Progenitor cell of endocrine pancreas (in vitro differentiated cells): ENCODE results near the gene CERS6. TPM values are rescaled to one million over a fixed set of nuclear protein-coding genes. Genes with fewer than 3 reads are reported as not detected.

ENCODE experiments used
- DNase-seq: peaks from one replicate; pipeline ENCODE4 v3.0.0; 2021; ENCODE audit warnings: low spot score; ENCODE audit not compliant: unreplicated experiment
- H3K27ac Mint-ChIP-seq: 2 replicates; pipeline ENCODE4 v1.8.0; 2021; ENCODE audit warnings: mild to moderate bottlenecking, moderate library complexity, mixed read lengths
- H3K27me3 Mint-ChIP-seq: 2 replicates; pipeline ENCODE4 v1.8.0; 2021; ENCODE audit warnings: mixed read lengths
- H3K36me3 Mint-ChIP-seq: 2 replicates; pipeline ENCODE4 v1.8.0; 2022; ENCODE audit warnings: mixed read lengths; ENCODE audit not compliant: insufficient read depth
- H3K4me1 Mint-ChIP-seq: 2 replicates; pipeline ENCODE4 v1.8.0; 2021; ENCODE audit warnings: low read depth, mixed read lengths
- H3K4me3 Mint-ChIP-seq: 2 replicates; pipeline ENCODE4 v1.8.0; 2021; ENCODE audit warnings: low read depth, mild to moderate bottlenecking, moderate library complexity, mixed read lengths
- H3K9me3 Mint-ChIP-seq: 2 replicates; pipeline ENCODE4 v1.8.0; 2021; ENCODE audit warnings: low read depth, mixed read lengths
- total RNA-seq: library from RNA; stranded (reverse); gene quantifications from 2 replicates; pipeline ENCODE4 v1.2.1, GENCODE V29; 2021
- TF ChIP-seq, protein P1 (sequence below): fragments of 200-600 bp; sonication (generic); IDR thresholded peaks from one replicate; pipeline ENCODE4 v1.5.0; 2021; ENCODE audit warnings: antibody characterized with exemption, mild to moderate bottlenecking; ENCODE audit not compliant: unreplicated experiment

CERS6 gene
- total RNA-seq, 1 donor from 2014 or later: 32.5 TPM

DNA sequence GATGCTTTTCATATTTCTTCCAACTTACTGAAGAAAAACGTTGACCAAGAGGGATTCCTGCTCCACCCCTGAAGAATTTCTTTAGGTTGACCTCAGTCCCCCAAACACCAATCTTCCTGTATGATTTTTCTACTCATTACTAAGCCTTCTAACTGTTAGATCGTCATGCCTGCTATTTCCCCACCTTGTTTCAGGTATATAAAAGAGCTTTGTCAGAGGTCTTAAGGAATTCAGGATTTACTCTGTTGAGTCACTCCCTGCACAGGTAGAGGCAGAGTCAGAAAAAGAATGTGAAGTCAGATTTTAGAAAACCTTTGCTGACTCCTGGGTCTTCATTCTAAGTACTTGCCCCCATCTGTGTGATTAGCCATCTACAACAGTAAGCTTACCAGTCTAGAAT, 262.6 kb downstream of the CERS6 start:
- DNase-seq: no peak
- Mint-ChIP-seq H3K27ac (no peak overlapping the region), H3K4me3 (no peak overlapping the region), H3K36me3 (peaks cover 28% of the 10 kb centered on the region), H3K9me3 (peaks cover 5% of the 10 kb centered on the region), H3K27me3 (no peaks in the 10 kb centered on the region), H3K4me1 (no peaks in the 10 kb centered on the region)
- TF ChIP-seq, protein P1, sequence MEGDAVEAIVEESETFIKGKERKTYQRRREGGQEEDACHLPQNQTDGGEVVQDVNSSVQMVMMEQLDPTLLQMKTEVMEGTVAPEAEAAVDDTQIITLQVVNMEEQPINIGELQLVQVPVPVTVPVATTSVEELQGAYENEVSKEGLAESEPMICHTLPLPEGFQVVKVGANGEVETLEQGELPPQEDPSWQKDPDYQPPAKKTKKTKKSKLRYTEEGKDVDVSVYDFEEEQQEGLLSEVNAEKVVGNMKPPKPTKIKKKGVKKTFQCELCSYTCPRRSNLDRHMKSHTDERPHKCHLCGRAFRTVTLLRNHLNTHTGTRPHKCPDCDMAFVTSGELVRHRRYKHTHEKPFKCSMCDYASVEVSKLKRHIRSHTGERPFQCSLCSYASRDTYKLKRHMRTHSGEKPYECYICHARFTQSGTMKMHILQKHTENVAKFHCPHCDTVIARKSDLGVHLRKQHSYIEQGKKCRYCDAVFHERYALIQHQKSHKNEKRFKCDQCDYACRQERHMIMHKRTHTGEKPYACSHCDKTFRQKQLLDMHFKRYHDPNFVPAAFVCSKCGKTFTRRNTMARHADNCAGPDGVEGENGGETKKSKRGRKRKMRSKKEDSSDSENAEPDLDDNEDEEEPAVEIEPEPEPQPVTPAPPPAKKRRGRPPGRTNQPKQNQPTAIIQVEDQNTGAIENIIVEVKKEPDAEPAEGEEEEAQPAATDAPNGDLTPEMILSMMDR: no peak

DNA sequence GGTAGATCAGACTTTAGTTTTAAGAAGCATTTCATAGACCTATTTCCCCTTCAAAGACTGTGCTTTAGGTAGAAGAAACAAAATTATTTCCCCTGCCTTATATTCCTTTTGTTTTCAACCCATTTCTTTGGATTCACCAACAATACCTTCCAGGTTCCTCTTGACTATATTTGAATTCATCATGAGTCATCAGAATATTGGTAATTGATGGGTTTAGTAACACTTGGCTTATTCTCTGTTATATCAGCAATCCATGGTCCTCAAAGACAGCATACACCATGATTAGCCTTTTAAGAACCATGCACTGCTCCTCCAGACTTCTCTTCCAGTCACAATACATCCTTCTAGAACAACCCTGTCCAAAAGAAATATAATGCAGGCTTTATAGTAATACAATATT, 263.4 kb downstream of the CERS6 start:
- Mint-ChIP-seq H3K27ac (no peak overlapping the region), H3K9me3 (peaks cover 9% of the 10 kb centered on the region), H3K36me3 (peaks cover 34% of the 10 kb centered on the region), H3K27me3 (no peaks in the 10 kb centered on the region), H3K4me1 (no peaks in the 10 kb centered on the region), H3K4me3 (no peak overlapping the region)
- no peak for DNase-seq
- TF ChIP-seq, protein P1: no peak

DNA sequence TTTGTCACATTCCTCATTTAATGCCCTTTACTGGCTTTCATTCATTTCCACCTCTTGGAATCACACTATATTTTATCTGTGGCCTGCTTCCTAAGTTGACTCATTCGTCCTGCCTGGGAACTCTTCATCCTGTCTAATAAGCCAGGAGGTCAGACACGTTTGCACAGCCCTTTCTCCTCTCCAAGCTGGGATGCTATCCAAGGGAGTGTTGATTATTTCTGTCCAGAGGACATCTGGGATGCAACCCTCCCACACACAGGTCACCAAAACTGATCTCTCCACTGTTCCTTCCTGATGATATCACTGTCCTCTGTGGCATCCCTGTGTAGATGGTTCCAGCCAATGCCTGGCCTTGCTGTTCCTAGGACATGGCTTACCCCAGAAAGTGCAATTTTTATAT, 266.5 kb downstream of the CERS6 start:
- H3K36me3 Mint-ChIP-seq: peaks cover 37% of the 10 kb centered on the region
- DNase-seq: no peak
- TF ChIP-seq, protein P1: no peak
- no peak overlapping the region for H3K27ac Mint-ChIP-seq
- H3K27me3 Mint-ChIP-seq: no peaks in the 10 kb centered on the region
- peaks cover 9% of the 10 kb centered on the region for H3K9me3 Mint-ChIP-seq
- H3K4me3 Mint-ChIP-seq: no peak overlapping the region
- H3K4me1 Mint-ChIP-seq: no peaks in the 10 kb centered on the region

DNA sequence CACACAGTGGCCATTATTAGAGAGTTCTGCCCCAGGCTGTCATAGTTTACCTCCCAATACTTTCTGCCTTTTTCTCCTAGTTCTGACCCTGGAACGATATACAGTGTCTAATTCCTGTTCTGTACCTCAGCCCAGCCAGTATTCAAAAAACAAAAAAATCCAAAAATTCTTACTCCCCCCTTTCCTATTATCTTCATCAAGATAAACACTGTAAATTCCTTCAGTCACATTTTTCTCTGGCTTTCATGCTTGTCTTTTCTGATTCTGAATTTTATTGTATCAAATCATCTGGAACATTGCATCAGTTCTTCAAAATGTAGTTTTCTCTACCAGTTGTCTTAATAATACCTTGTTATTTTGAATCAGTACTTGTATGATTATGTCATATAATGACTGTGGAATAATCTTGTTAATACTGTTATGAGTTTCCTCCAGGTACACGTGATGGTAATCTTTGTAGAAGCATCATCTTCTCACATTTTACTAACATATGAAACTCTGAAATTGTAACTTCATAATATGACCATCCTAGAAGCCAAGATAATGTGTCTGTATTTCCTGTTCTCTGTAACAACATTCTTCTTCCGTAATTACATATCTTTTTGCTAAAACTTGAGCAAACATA, 267.3 kb downstream of the CERS6 start:
- Mint-ChIP-seq H3K36me3 (peaks cover 36% of the 10 kb centered on the region), H3K27me3 (no peaks in the 10 kb centered on the region), H3K4me1 (no peaks in the 10 kb centered on the region), H3K4me3 (no peak overlapping the region), H3K9me3 (peaks cover 9% of the 10 kb centered on the region), H3K27ac (no peak overlapping the region)
- DNase-seq: no peak
- TF ChIP-seq, protein P1: no peak

DNA sequence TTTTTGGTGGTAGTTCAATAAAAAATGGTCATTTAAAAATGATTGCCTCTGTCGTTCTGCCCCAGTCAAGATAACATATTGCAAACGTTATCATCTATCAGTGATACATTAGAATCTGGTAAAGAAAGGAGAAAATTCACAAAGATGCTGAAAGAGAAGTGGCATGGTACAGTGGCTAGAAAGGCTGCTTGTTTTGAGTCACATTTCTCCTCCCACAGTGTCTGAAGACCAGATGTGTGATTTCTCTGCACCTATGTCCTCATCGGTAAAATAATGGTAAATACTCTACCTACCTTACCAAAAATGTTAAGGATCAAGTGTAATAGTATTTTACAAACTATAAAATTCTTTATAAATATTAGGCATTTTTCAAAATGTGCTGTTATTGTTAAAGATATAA, 270.3 kb downstream of the CERS6 start:
- no peak overlapping the region for H3K27ac Mint-ChIP-seq
- peaks cover 9% of the 10 kb centered on the region for H3K9me3 Mint-ChIP-seq
- TF ChIP-seq, protein P1: no peak
- H3K27me3 Mint-ChIP-seq: no peaks in the 10 kb centered on the region
- peaks cover 7% of the 10 kb centered on the region for H3K4me1 Mint-ChIP-seq
- H3K4me3 Mint-ChIP-seq: no peak overlapping the region
- no peak for DNase-seq
- H3K36me3 Mint-ChIP-seq: peaks cover 28% of the 10 kb centered on the region
